Epithelial cell of proximal tubule (primary cell): ENCODE results near the gene PNPLA8. TPM values are rescaled to one million over a fixed set of nuclear protein-coding genes. Genes with fewer than 3 reads are reported as not detected.

ENCODE experiments used
- DNase-seq: peaks from one replicate; pipeline ENCODE4 v3.0.0-alpha.2; 2011; ENCODE audit warnings: low read depth
- H3K4me3 ChIP-seq: 2 replicates; pipeline ENCODE4 v1.5.1; 2011; ENCODE audit warnings: low read depth, mild to moderate bottlenecking, low read length
- total RNA-seq: library from RNA; depleted of rRNA; stranded (reverse); fragments of >200 nt; gene quantifications from 2 replicates; pipeline ENCODE4 v1.2.3, GENCODE V29; 2015
- TF ChIP-seq, protein P1 (sequence below): conservative IDR thresholded peaks from 2 replicates; pipeline ENCODE4 v1.5.1; 2012; ENCODE audit warnings: low read depth, mild to moderate bottlenecking, low read length

The PNPLA8 gene
- total RNA-seq, 1 donor from 2014 or later, result 23.5 TPM

DNA sequence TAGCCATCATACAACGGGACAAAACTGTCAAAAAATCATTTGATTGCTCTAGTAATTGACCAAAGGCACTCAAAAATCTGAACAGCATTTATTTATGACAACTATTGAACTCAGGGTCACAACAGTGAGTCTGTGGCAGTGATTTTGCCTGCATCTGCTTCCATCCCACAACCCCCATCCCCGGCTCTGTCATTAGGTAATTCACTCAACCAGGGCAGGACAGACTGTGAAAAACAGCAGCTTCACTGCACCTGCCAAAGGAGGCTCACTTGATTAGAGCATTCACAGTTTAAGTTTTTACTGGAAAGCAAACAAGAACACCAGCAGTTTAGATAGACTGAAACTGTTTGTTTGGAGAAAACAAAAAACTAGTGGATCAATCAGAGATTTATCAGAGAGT, 91.9 kb downstream of the PNPLA8 start:
- TF ChIP-seq, protein P1, sequence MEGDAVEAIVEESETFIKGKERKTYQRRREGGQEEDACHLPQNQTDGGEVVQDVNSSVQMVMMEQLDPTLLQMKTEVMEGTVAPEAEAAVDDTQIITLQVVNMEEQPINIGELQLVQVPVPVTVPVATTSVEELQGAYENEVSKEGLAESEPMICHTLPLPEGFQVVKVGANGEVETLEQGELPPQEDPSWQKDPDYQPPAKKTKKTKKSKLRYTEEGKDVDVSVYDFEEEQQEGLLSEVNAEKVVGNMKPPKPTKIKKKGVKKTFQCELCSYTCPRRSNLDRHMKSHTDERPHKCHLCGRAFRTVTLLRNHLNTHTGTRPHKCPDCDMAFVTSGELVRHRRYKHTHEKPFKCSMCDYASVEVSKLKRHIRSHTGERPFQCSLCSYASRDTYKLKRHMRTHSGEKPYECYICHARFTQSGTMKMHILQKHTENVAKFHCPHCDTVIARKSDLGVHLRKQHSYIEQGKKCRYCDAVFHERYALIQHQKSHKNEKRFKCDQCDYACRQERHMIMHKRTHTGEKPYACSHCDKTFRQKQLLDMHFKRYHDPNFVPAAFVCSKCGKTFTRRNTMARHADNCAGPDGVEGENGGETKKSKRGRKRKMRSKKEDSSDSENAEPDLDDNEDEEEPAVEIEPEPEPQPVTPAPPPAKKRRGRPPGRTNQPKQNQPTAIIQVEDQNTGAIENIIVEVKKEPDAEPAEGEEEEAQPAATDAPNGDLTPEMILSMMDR, result no peak
- no peak overlapping the region for H3K4me3 ChIP-seq
- no peak for DNase-seq

- no peak overlapping the region for H3K4me3 ChIP-seq
- no peak for DNase-seq
- TF ChIP-seq, protein P1, result no peak
Measured at GRCh38 chr7:108431099-108431498, 94.8 kb downstream of the PNPLA8 start.

DNA sequence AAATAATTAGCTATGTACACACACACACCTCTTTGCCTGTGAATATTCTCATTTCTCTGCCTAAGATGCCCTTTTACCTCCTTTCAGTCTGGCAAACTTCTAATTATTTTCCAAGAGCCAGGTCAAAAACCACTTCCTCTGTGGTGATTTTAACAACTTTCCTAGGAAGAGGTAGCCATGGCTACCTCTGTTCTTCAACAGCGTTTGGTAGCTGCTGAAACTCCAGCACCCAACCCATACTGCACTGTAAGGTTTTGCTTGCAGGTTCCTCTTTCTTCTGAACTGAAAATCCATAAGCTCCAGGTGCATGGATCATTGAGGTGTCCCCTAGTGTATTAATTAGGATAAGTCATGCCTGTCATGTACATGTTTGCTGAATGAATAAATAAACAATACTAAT, 95.3 kb downstream of the PNPLA8 start:
- DNase-seq, result no peak
- H3K4me3 ChIP-seq, result no peak overlapping the region
- TF ChIP-seq, protein P1, result no peak

GRCh38 chr7:108427766-108428165, 98.2 kb downstream of the PNPLA8 start:
- DNase-seq, result no peak
- TF ChIP-seq, protein P1, result no peak
- H3K4me3 ChIP-seq, result no peak overlapping the region

DNA sequence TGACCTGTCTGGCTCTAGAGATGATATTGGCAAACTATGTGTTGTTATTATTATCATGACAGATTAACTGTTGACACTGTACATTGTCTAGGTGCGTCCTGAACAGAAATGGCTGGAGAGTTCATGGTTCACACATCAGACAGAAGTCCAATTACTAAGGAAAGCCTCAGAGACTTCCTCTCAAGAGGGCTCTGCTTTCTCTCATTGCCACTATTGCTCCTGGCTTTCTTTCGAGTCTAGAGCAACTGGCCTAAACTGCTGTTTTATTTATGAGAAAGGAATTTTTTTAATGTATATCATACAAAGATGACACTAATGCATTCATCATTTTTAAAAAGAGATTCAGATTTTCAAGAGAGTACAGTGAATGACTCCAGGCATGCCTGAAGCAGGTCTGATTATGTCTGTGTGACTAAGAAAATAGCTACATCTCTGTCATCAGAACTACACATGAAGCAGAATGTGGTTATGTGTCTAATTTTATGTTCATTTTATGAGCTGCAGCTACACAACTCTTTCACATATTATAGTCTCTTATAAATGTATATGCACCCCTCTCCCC, 100.1 kb downstream of the PNPLA8 start:
- no peak for DNase-seq
- TF ChIP-seq, protein P1, result no peak
- no peak overlapping the region for H3K4me3 ChIP-seq

- TF ChIP-seq, protein P1, result no peak
- no peak for DNase-seq
- no peak overlapping the region for H3K4me3 ChIP-seq
Measured at GRCh38 chr7:108424013-108424412, 101.9 kb downstream of the PNPLA8 start.

DNA sequence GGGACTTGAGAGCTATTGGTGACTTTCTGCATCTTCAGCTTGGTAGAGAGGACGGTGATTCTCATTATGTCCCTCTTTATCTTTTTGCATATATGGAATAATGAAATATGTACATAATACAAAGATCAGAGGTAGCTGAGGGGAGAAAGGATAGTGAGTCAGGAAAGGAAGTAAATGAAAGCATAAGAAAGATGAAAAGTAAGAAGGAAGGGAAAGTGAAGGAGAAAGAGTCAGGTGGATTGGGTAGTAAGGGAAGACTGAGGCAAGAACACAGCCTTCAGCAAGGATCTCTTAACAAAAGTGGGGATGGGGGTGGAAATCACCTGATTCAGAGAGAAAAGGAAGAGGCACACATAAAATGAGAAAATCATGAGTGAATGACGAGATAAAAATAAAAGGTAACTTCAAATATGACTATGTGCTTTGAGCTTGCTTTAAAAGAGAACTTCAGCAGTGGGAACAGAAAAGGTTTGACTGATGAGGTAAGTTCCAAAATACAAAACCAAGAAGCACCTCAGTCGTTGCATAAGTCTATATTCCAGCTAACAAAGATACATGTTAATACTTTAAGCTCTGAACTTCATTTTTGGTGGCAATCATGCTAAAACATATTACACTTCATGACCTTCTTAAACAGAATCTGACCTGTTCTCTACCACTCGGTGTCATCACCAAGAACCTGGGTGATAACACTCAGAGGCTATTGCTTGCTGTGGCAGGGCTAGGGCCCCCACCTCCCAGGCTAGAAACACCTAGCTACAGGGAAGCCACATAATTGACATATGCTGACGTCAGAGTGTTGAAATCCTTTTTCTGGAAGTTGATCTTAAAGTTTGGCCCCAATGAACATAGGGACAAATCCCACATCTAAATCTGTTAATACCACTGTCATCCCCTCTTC, 102.6 kb downstream of the PNPLA8 start:
- TF ChIP-seq, protein P1, result no peak
- H3K4me3 ChIP-seq, result no peak overlapping the region
- DNase-seq, result no peak
